GF-D8 (cell line): ENCODE results near the gene TRIM8.

Experiments used
- DNase-seq: peaks from one replicate; lab custom pipeline; 2025; lab: John Stamatoyannopoulos, UW

Gene TRIM8

DNA sequence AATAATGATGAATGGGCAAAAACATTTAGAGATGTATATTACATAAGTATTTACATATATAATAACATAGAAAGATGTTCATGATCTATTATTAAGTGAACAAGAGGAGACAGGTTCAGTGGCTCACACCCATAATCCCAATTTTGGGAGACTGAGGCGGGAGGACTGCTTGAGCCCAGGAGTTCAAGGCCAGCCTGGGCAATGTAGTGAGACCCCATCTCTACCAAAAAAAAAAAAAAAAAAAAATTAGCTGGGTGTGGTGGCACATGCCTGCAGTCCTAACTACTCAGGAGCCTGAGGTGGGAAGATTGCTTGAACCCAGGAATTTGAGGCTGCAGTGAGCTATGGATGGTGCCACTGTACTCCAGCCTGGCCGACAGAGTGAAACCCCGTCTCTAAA lies 57.5 kb downstream of the TRIM8 start:
- no peak for DNase-seq

DNA sequence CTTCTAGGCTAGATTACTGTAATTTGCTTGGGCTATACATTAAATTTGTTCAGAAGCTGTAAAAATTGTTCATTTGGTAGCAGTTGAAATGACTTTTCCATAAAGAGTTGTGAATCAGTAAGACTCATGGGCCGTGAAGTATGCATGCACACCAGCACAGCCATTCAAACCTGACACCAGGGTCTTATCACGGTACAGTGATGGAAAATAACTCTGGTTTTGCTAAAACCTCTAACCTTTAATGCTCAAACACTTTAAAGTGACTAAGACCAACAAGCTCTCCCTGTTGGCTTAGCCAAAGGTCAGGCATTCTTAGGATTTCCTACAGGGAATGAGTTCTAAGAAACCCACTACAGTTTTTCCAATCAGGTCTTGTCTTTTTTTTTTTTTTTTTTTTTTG lies 58.5 kb downstream of the TRIM8 start:
- DNase-seq, result no peak

DNA sequence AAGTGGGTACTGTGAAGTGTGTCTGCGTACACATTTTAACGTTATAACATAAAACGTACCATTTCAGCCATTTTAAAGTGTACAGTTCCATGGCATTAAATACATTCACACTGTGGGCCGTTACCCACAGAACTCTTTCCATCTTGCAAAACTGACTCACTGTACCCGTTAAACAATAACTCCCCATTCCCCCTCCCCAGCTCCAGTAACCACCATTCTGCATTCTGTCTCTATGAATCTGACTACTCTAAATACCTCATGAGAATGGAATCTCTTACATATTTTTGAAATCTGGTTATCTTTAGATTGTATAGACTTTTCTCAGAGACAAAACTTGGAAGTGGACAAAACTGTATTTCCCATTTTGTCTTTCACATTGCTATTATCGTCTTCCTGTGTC lies 60.6 kb downstream of the TRIM8 start:
- DNase-seq, result no peak

DNA sequence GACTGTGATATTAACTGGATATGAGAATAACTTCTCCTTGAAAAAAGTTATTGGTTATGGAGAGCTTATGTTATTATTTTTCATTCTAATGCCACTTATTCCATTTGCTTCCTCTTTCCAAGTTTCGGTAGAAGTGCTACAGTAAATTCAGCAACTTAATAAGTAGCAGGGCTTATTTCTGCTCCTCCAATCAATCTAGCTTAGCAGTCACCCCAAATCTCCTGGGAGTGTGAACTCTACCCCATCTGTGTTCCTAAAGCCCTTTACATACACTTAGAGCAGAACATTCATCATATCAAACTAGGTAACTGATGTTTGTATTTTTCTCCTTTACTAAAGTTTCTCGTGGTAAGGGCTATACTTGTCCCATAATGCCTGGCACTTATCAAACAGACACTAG lies 61.3 kb downstream of the TRIM8 start:
- no peak for DNase-seq
